ENCODE results near the gene ADAM22. TPM values are rescaled to one million over a fixed set of nuclear protein-coding genes. Genes with fewer than 3 reads are reported as not detected.

The ADAM22 gene
- total and polyA plus RNA-seq, 2 of the 4 experiments (the other 2 are of a cell fraction) = 0.03 to 0.18 TPM

DNA sequence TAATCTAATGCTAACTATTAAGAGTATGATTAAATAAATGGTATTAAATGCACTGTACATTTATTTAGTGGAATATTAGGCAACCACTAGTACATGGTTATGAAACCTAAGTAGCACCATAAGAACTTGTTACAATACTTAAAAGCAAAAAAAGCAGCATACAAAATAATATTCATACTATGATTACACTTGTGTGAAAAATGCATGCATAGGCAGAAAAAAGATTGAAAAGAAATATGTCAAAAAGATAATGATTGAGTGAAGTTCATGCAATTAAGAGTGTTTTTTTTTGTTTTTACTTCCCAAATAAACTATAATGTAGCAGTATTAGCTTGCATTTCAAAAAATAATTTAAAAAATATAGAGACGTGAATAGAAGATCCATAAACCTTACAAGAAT is 305.8 kb downstream of the ADAM22 start:
- no peak overlapping the region for H3K4ac ChIP-seq (ENCODE audit: low read depth, low read length)
- CTCF ChIA-PET = no interaction called here
- no peak overlapping the region for H4K8ac ChIP-seq (ENCODE audit: low read depth in 2 of 2, low read length in 2 of 2)
- no peak overlapping the region for H2AFZ ChIP-seq (replicated peaks; ENCODE audit: low read length, poor library complexity)
- H3K18ac ChIP-seq (ENCODE audit: low read depth, low read length) = no peak overlapping the region
- no peaks in the 10 kb centered on the region for H3K4me1 ChIP-seq (ENCODE audit: control insufficient read depth, insufficient read depth, low read length)
- no peak overlapping the region for H3K14ac ChIP-seq (replicated peaks; ENCODE audit: low read depth, low read length)
- no peaks in the 10 kb centered on the region for H4K20me1 ChIP-seq (ENCODE audit: insufficient read depth, low read length)
- no peak overlapping the region for H3K4me2 ChIP-seq (ENCODE audit: low read depth, low read length)
- no peaks in the 10 kb centered on the region for H3K9me3 ChIP-seq (ENCODE audit: control insufficient read depth, insufficient read depth, low read length)
- dilution Hi-C loops (cut with HindIII; ENCODE audit: low sequenced_read_pairs, unreplicated experiment) = no loop called here
- no peaks in the 10 kb centered on the region for H3K36me3 ChIP-seq (ENCODE audit: control insufficient read depth, insufficient read depth, low read length)
- no peak overlapping the region for H2AK5ac ChIP-seq (ENCODE audit: low read depth, low read length)
- no peak overlapping the region for H4K91ac ChIP-seq (ENCODE audit: insufficient read depth, low read depth, low read length)
- no peak overlapping the region for H2BK120ac ChIP-seq (ENCODE audit: low read depth, low read length)
- intact Hi-C loops (cut with micrococcal nuclease) = no loop called here
- POLR2A ChIA-PET (ENCODE audit: unreplicated experiment) = no interaction called here
- H2BK20ac ChIP-seq (ENCODE audit: low read depth, low read length) = no peak overlapping the region
- no peak overlapping the region for H2BK5ac ChIP-seq (ENCODE audit: low read depth, low read length, poor library complexity, severe bottlenecking)
- no peak overlapping the region for H2BK15ac ChIP-seq (ENCODE audit: low read depth, low read length)
- no TSS peak for BruUV-seq (replicated peaks)
- H3K56ac ChIP-seq (ENCODE audit: extremely low read depth, insufficient read depth, low read length) = no peak overlapping the region
- no peak overlapping the region for H3K9ac ChIP-seq (ENCODE audit: low read depth, low read length)
- in situ Hi-C loops (cut with MboI; ENCODE audit: low sequenced_read_pairs) = no loop called here
- DNase-seq (no peak), ATAC-seq (ENCODE audit: low read depth) (no peak)
- H3K27me3 ChIP-seq (ENCODE audit: control insufficient read depth, insufficient read depth, low read length) = no peaks in the 10 kb centered on the region
- no peak overlapping the region for H2AK9ac ChIP-seq (replicated peaks; ENCODE audit: low read depth, low read length, poor library complexity)
- no peaks in the 10 kb centered on the region for H3K79me1 ChIP-seq (ENCODE audit: low read depth in 1 of 2, low read length in 2 of 2)
- no peak overlapping the region for H3K27ac ChIP-seq (ENCODE audit: insufficient read depth, low read length)
- H3K4me3 ChIP-seq (ENCODE audit: insufficient read depth, low read depth, low read length) = no peak overlapping the region
- no peak overlapping the region for H3K23ac ChIP-seq (ENCODE audit: low read depth, low read length)
- no CpG with 5 or more reads among the region's 1 CpG for WGBS, 2 experiments (ENCODE audit: extremely low coverage in 2 of 2, insufficient read length in 1 of 2)
- no peak overlapping the region for H4K5ac ChIP-seq (ENCODE audit: low read depth, low read length)
- peak; percentile 43; the same call in 1 of the 2 replicates for TF ChIP-seq MAFK (IDR thresholded peaks at IDR 0.05; ENCODE audit: low read depth, low read length)
- no peak for TF ChIP-seq CHD1 (IDR thresholded peaks at IDR 0.05; ENCODE audit: low read depth, low read length)
- no peak for TF ChIP-seq MAZ (IDR thresholded peaks at IDR 0.05; ENCODE audit: borderline replicate concordance, low read depth, low read length)
- TF ChIP-seq, protein P1, sequence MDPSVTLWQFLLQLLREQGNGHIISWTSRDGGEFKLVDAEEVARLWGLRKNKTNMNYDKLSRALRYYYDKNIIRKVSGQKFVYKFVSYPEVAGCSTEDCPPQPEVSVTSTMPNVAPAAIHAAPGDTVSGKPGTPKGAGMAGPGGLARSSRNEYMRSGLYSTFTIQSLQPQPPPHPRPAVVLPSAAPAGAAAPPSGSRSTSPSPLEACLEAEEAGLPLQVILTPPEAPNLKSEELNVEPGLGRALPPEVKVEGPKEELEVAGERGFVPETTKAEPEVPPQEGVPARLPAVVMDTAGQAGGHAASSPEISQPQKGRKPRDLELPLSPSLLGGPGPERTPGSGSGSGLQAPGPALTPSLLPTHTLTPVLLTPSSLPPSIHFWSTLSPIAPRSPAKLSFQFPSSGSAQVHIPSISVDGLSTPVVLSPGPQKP (IDR thresholded peaks at IDR 0.05; ENCODE audit: borderline replicate concordance, low read depth, low read length) = no peak
- no peaks in the 10 kb centered on the region for H3K9me1 ChIP-seq (ENCODE audit: insufficient read depth, low read length)

Measured in IMR-90 (cell line).